DMS 273 treated with DMSO at 0.1 percent for 48 hours (cell line): ENCODE data around the gene CABLES2.

Source experiments
- DNase-seq: peaks from one replicate; lab custom pipeline; 2025; lab: John Stamatoyannopoulos, UW

CABLES2 gene

DNA sequence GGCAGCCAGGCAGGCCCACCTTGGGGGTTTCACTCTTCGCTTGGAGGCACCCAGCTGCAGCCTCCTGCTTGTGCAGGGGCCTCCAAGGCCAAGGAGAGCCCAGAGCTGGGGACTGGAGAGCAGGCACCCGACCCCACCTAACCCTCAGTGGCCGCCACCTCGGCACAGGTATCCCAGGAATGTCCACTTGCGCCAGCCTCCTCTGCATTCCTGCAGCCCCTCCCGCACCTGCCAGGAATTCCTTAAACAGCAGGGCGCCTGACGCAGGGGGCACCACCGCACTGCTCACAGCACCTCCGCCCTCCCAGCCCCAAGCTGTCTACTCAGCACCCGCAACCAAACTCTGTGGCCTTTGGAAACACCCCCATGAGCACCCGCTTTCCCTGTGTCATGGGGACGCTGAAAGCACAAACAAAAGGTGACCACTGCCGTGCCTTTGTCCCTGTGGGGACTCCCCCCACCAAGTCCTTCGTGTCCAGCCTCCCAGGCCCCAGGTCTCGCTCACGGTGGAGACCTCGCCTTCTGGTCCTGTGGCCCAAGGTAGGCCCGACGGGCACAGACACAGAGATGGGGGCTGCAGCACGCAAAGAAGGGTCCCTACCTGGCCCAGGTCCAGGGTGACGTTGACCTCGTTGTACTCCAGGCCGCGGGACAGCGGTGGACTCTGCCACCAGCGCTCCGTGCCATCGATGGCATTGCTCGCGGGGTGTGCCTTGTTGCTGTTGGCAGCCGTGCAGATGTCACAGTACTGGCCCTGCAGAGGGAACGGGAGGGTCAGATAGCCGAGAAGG, 45.1 kb downstream of the CABLES2 start:
- no peak for DNase-seq

DNA sequence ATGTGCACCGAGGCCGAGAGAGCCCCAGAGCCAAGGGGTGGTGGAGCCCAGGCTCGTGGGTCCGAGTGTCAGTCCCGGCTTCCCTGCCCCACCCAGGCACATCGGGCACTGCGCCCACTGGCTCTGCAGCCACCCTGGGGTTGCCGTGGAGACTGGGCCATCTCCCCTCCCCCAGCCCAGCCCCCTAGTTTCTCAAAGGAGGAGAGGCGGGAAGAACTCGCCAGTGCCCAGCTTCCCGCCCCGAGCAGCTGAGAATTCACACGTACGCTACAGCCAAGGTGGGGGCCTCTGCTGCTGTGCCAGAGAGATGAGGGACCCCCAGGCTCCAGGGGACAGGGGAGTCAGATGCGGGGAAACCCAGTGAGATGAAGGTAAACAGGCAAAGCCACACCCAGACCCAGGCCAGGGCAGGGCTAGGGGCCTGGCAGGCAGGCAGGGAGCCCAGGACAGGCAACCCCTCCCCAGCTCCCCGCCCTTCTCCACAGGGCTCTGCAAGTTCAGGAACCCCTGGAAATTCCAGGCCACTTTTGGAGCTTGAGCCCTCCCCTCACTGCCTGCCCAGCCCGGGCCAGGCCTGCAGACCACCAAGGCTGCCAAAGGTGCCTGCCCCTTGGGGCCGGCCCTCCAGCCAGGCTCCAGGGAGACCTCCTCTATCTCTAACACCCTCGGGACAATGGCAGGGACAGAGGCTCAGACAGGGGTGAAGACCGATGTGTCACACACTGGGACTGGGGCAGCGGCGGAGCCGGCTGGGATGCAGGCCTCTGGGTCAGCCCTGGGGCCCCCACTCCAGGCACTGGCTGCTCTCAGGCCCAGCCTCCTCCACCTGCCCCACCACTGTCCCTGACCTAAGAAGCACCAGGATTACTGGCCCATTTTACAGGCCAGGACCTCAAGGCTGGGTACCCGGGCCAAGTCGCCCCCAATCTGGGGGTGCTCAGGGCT, 46.0 kb downstream of the CABLES2 start:
- DNase-seq: no peak

DNA sequence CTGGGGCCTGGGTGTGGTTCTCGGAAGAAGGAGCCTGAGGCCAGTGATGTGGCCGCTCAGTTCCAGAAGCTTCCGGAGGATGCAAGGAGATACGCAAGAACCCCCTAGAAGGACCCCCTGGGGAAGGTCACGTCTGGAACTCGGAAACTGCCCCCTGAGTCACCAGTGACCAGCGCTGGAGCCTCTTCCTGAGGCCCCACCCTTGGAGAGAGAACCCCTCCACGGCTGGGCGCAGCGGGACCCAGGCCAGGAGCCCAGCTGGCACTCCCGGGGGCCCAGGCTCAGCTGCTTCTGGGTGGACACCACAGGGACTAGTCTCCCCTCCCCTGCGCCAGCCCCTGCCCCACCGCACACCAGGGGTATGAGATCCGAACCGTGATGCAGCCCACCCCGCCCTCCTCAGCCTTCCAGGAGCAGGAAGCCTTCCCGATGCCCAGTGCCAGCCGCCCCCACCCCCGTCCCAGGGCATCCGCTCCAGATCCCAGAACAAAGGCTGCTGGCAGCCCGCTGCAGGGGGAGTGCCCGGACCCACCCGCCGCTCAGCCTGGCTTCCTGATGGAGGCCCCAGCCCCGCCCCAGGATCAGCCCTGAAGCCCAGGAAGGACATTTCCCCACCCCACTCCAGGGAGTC, 47.5 kb downstream of the CABLES2 start:
- DNase-seq: no peak

DNA sequence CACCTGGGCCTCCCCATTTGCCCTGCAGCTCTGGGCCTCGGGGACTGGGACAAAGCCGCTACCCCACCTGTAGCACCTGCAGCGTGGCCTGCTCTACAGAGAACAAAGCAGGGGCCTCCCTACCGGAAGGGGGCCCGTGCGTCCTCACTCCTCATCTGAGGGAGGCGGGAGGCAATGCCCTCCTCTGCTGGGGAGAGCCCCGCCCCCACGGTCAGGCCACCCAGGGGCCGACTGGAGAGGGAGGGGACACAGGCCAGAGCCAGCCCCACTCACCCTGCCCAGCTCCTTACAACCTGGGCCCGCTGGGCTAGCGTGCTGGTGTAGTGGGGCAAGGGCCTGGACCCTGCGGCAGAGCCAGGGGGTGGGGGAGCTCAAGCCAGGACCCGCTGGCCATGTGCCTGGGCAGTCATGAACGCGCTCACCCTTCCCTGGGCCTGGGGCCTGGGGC, 48.0 kb downstream of the CABLES2 start:
- DNase-seq: no peak

DNA sequence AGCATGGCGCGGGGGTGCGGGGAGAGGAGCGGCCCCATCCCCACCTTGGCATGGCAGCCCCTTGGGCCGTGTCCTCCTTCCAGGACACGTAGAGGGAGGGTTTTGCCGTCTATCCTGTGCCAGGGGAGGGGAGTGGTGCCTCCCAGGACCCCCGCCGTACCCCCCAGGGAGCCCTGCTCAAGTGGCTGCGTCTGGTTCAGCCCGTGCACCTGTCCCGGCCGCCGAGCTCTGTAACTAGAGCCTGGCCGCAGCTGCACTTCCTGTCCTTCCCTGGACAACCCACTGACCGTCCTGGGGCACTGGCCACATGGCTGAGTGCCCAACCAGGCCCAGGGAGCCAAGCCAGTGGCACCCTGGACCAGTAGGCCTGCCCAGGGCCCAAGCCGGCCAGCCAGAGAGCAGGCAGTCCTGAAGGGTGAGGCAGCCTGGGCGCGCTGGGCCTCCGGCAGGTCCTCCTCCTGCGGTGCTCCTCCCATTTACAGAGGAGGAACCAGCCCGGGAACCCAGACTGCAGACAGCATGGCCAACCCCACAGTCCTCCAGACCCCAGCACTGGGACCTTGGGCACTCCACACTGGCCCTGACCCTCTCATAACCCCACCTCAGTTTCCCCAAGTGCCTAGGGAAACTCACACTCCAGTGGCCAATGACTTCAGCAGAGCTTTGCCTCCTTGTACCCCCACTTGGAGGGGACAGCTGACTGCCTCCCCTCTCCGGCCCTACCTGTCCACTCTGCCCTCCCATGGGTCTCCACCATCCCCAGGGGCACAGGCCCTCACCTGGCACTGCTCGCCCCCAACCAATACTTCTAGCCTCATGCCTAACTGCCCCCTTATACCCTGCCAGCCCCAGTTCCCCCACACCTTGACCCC, 48.7 kb downstream of the CABLES2 start:
- DNase-seq: no peak

DNA sequence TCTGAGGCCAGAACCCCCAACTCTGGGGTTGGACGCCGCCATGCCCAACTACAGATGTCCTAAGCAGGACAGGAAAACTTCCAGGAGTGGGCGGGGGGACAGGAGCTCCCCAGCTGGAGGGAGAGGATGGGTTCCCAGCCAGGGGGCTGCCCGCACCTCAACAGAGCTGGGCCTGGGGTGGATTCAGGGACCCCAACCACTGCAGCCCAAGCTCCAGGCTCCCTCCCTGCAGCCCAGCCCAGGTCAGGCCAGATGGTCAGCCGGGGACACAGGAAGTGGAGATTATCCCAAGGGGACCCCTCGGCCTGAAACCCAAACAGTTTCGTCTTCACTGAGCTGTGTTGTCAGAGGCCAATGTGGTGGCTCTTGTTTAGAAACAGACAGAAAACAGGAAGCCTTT, 49.4 kb downstream of the CABLES2 start:
- no peak for DNase-seq

DNA sequence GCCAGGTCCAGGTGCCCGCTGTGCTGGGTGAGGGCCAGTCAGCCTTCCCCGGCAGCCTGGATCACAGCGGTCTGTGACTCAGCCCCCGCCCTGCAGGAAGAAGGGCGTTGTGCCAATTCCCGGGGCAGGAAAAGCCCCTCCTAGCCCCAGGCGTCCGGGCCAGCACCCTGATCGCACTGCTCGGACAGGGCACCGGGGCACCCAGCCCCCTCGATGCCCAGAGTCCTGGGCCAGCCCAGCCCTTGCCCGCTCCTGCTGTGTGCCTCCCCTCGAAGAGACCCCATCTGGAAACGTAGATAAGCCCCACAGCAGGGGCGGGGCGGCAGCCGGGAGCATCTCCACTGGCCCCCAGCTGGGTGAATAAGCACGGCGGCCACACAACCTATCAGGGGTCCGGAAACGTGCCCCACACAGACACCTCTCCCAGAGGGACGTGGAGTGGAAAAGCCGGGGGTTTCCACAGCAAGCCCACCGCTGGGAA, 49.9 kb downstream of the CABLES2 start:
- no peak for DNase-seq

DNA sequence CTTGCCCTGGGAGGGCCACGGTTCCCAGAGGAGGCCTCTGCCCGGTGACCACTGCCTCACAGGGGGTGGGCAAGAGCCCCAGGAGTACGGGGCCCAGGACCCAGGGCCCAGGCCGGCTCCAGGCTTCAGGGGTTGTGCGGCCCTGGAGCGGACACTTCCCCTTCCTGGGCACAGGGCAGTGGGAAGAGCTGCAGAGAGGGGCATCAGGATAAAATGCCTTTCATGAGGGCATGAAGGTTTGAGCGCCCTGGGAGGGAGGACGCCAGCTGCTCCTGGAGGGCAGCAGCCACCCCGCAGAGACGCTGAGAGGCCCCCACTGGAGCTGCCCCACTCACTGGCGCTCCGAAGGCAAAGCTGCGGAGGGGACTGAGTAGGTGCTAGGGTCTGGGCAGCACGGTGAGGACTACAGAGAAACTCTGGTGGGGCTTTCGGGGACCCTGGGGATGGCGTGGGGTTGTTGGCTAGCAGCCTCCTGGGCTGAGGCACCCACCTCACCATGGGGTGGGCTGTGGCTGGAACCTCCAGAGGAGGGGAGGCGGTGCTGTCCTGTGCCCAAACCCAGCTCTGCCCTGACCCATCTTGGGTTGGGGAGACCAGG, 50.4 kb downstream of the CABLES2 start:
- DNase-seq: no peak

DNA sequence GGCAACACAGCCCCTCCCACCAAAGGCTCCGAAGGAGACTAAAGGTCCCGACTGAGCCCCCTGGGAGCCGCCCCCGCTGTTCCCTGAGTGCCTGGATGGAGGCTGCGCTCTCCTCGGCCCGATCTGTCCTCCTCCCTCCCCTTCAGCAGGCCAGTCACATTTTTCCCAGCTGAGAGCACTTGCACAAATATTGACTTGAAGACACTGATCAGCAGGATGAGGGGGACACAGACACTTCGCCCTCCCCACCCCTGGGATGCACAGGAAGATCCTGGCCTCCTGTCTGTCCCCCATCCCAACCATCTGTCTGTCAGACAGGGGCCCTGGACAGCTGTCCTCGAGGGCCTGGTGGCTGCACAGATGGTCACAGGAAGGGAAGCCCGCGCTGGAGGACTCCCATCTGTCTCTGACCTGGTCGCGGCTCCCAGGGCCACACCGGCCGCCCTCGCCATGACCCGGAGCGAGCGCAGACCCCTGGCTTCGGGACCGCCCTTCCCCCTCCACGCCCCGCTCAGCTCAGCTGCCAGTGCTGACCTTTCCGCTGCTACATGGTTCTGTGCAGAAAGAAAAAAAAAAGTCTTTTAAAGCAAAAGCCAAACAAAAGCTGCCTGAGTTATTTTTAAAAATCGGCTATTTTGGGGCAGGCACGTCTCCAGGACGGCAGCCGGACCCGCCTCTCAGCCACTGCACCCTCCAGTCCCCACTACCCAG, 51.1 kb downstream of the CABLES2 start:
- DNase-seq: no peak

DNA sequence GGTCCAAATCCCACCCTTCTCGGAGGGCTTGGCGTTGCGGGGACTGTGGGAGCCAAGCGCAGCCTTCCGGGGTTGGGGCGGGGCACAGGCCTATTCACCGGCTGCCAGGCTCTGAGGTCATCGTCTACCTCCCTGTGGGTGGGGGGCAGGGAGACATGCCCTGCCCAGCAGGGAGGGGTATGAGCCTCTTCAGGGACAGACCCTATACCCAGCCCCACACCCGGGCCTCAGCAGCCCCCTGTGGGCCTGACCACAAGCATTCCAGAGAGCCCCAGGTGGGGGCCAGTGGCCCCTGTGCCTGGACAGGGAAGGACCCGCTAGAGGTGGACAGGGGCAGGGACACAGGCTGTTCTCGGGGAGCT, 51.6 kb downstream of the CABLES2 start:
- no peak for DNase-seq

DNA sequence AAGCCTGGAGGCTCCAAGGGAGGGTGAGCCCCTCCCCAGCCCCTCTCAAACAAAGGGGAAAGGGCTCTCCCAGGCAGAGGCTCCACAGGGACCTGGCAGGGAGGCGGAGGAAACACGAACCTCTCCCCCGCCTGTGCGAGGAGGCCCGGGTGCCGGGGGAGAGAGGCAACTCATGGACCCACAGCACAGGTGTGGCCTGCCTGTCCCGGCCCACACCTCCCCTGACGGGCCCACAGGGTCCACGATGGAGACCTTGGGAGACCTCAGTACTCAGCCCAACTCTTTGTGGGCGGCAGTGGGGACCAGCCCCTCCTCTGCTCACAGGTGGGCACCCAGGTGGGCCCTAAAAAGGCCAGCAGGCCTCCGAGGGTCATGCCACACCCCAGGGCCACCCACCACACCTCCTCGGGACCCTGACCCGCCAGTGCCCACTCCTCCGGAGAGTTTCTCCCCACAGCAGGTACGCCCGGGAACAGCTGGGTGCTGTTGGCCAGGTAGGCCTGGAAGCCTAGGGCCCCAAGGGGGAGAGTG, 52.2 kb downstream of the CABLES2 start:
- DNase-seq: no peak

DNA sequence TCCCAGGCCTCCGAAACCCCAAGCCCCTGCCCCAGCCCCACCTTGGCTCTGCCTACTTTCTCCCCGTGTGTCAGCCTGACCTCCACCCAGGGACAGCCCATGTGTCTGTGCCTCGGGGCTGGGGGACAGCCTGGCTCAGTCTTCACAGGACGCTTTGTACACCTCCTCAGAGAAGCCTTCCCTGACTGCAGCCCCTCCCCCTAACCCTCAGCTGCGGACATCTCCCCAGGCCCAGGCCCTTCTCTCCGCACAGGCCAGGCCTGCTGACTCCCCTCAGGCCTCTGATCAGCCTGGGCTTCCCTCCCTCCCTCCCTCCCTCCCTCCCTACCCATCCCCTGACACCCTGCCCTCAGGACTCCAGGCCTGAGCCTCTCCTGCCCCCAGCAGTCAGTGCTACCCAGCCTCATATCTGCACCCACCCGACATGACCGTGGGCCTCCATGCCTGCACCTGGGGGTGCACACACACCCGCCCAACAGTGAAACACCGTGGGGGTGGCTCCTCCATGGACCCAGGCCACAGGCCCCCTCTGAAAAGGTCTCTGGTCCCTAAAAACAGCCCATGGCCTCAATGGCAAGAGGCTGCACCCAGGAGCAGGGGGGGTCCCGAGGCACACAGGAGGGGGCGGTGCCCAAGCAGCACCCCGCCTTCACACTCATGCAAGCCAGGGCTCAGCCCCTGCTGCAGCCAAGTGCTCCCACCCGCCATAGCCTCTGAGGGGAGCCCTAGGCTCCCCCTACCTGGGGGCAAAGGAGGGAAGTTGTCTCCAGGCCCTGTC, 52.9 kb downstream of the CABLES2 start:
- DNase-seq: no peak

DNA sequence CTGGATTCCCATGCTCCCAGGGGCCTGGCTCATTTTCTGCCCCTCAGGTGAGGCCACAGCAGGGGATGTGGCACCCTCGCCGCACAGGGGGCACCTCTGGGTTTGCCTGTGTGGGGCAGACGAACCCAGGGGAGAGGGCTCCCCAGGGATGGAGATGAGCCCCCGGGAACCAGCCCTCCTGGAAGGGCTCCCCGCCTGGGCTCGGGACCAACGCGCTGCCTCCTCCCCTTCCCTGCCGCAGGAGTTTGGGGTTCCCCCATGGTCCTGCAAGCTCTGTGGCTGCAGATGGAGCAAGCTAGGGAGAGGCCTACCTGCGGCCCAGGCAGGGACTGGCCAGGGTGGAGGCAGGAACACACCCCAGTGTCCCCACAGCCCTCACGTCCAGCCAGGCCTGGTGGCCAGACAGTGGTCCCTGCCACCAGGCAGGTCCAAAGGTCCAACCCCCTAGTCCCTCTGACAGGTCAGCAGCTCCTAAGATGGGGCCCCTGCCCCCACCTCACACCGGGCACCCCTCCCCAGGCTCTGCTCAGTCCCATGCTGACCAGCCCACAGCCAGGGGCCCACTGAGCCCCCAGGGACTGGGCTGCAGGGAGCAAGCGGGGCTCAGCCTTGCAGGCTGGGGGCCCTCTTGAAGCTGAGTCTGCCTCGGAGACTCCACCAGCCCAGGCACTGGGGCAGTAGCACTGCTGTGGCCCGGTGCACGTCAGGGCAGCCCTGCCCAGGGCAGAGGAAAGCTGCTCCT, 53.6 kb downstream of the CABLES2 start:
- no peak for DNase-seq

DNA sequence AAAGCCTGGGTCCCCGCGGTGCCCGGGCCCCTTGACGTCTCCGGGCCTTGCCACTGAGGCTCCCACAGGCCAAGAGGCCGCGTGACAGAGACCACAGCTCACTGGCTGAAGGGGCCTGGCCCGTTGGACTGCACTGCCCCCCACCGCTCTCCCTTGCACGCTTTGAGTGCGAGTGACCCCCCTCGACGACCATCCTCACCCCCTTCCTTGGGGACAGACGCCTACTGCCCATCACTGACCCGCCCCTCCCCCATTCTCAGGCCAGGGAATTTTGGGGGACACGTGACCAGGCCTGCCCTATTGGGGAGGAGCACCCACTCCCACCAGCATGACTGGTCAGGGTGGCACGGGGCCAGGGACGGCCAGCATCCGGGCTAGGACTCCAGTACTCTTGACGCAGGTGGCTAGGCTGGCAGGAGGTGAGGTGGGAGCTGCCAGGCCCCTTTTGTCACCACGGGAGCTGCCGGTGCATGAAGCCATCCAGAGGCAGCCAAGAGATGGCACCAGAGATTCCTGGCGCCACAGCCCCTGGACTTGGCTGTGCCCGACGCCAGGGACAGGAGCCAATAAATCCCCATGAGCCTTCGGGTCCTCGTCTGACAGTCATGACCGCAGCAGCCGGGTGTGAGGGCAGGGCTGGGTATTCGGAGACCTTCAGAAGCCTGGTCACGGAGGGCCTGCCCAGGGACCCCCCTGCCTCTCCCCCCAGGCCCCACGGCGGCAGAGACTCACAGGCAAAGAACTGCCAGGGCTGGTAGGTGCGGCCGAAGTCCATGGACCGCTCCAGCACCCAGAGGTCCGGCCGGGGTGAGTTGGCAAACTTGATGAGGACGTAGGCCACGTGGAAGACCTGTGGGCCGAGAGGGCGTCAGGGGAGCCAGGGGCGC, 54.4 kb downstream of the CABLES2 start:
- no peak for DNase-seq

DNA sequence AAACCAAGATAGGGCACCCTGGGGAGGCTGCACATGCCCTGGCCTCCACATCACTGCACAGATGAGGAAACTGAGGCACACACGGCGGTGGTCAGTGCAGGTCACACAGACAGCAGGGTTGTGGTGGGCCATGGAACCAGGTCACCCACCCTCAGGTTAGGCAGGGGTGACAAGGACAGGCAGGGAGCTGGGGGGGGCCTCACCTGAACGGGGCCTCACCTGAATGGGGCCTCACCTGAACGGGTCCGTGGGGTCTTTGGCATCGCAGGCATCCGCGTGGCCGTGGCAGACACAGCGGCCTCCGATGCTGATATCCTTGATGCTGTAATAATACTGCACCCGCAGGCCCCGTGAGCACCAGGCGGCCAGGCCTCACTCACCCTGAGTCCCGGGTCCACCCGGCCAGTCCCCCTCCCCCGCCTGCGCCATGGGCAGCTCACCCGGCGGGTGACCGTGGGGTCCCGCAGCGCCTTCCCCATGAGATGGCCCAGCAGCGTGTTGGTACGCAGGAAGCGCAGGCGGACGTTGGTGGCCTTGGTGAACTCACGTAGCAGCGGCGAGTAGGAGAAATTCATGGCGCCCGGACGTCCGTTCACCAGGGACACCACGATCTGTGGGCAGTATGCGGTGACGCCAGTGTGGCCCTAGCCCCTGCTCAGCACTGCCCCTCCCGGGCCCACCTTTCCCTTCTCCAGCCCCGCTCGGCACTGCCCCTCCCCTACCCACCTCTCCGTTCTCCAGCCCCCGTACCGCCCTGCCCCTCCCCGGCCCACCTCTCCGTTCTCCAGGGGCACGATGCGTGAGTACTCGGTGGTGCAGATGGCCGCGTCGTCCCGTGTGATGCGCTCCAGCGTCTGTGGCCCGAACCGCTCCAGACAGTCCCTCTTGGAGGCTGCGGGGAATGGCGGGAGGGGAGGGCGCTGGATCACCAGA, 55.4 kb downstream of the CABLES2 start:
- no peak for DNase-seq

DNA sequence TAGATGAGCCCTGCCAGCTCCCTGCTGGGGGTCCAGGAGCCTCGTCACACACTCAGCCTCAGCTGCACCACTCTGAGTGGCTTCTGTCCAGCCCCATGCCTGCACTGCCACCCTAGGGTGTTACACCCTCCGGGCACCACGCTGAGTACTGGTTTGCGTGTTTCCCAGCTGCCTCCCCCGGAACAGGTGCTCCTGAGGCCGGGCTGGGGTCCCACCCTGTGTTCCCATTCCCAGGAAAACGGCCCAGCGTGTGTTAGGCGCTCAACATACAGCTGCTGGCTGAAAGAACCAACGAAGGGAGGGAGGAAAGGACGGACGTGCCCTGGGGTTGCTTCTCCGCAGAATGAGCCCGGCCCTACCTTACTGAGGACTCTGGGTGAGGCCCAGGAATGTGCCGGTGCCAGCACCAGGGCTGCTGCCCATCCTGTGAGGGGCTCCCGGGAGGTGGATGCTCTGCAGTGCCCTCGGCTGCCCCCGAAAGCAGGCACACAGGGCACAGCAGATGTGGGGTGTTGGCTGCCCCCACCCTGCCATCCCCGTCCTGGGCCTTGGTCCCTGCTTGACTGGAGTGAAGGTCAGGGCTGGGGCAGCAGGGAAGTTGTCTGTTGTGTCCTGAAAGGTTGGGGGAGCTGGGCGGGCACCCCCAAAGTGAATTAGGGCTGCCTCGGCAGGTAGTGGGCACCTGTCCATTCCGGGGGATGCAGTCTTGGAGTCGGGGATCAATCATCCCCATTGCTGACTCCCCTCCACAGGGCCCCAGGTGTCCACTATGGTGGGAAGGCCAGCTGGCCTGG, 56.3 kb downstream of the CABLES2 start:
- DNase-seq: no peak
